ENCODE results near the gene DERA.
"Not testable (repeated sequence)": the region's sequence is repeated elsewhere in the genome, so short reads cannot be mapped to it uniquely, and the experiment has no call there.

Gene DERA

GRCh38 chr12:16008421-16008824, 97.3 kb downstream of the DERA start:
- DNase-seq (ENCODE audit: low spot score): no peak

- DNase-seq (ENCODE audit: low spot score): no peak
Measured at GRCh38 chr12:16012117-16012516, 101.0 kb downstream of the DERA start.

- not testable (repeated sequence) for DNase-seq (ENCODE audit: low spot score)
Measured at GRCh38 chr12:16013722-16014121, 102.6 kb downstream of the DERA start.

GRCh38 chr12:16014394-16014793, 103.3 kb downstream of the DERA start:
- DNase-seq (ENCODE audit: low spot score): not testable (repeated sequence)

- DNase-seq (ENCODE audit: low spot score): no peak
Measured at GRCh38 chr12:16016748-16017147, 105.6 kb downstream of the DERA start.

- no peak for DNase-seq (ENCODE audit: low spot score)
Measured at GRCh38 chr12:16018306-16018705, 107.2 kb downstream of the DERA start.

- no peak for DNase-seq (ENCODE audit: low spot score)
Measured at GRCh38 chr12:16019136-16019535, 108.0 kb downstream of the DERA start.

GRCh38 chr12:16020031-16020430, 108.9 kb downstream of the DERA start:
- no peak for DNase-seq (ENCODE audit: low spot score)

GRCh38 chr12:16021026-16021425, 109.9 kb downstream of the DERA start:
- no peak for DNase-seq (ENCODE audit: low spot score)

GRCh38 chr12:16021676-16022075, 110.5 kb downstream of the DERA start:
- DNase-seq (ENCODE audit: low spot score): no peak

- DNase-seq (ENCODE audit: low spot score): no peak
Measured at GRCh38 chr12:16027002-16027401, 115.9 kb downstream of the DERA start.

GRCh38 chr12:16030744-16031143, 119.6 kb downstream of the DERA start:
- no peak for DNase-seq (ENCODE audit: low spot score)

- DNase-seq (ENCODE audit: low spot score): no peak
Measured at GRCh38 chr12:16034136-16034817, 123.1 kb downstream of the DERA start.

- DNase-seq (ENCODE audit: low spot score): no peak
Measured at GRCh38 chr12:16036073-16036472, 124.9 kb downstream of the DERA start.

GRCh38 chr12:16037533-16037932, 126.4 kb downstream of the DERA start:
- DNase-seq (ENCODE audit: low spot score): no peak

GRCh38 chr12:16043480-16043879, 132.3 kb downstream of the DERA start:
- no peak for DNase-seq (ENCODE audit: low spot score)

GRCh38 chr12:16046266-16046665, 135.1 kb downstream of the DERA start:
- DNase-seq (ENCODE audit: low spot score): no peak

GRCh38 chr12:16048511-16048910, 137.4 kb downstream of the DERA start:
- DNase-seq (ENCODE audit: low spot score): no peak

GRCh38 chr12:16056910-16057309, 145.8 kb downstream of the DERA start:
- DNase-seq (ENCODE audit: low spot score): no peak

- not testable (repeated sequence) for DNase-seq (ENCODE audit: low spot score)
Measured at GRCh38 chr12:16057351-16057751, 146.2 kb downstream of the DERA start.

- DNase-seq (ENCODE audit: low spot score): no peak
Measured at GRCh38 chr12:16062611-16063010, 151.5 kb downstream of the DERA start.

- no peak for DNase-seq (ENCODE audit: low spot score)
Measured at GRCh38 chr12:16063726-16064125, 152.6 kb downstream of the DERA start.

- DNase-seq (ENCODE audit: low spot score): no peak
Measured at GRCh38 chr12:16070113-16070512, 159.0 kb downstream of the DERA start.

- no peak for DNase-seq (ENCODE audit: low spot score)
Measured at GRCh38 chr12:16072678-16073077, 161.5 kb downstream of the DERA start.
